Superior temporal gyrus (tissue), 1 donor: Measurements from ENCODE around the gene DIP2C.
"Not testable (repeated sequence)": the region's sequence is repeated elsewhere in the genome, so short reads cannot be mapped to it uniquely, and the experiment has no call there.

Source experiments
- DNase-seq: peaks from one replicate; pipeline ENCODE4 v3.0.0-alpha.2; 2016; ENCODE audit errors: extremely low spot score

Gene DIP2C

GRCh38 chr10:359093-359492, 330.4 kb downstream of the DIP2C start:
- peak; percentile 67 for DNase-seq

- DNase-seq, result no peak
These were observed 332.1 kb downstream of the DIP2C start for GRCh38 chr10:357201-357950.

- DNase-seq, result no peak
These were observed 333.0 kb downstream of the DIP2C start for GRCh38 chr10:356452-356851.

- DNase-seq, result no peak
These were observed 334.4 kb downstream of the DIP2C start for GRCh38 chr10:354901-355617.

- no peak for DNase-seq
These were observed 336.8 kb downstream of the DIP2C start for GRCh38 chr10:352476-353235.

- DNase-seq, result no peak
These were observed 337.6 kb downstream of the DIP2C start for GRCh38 chr10:351770-352334.

GRCh38 chr10:350981-351501, 338.4 kb downstream of the DIP2C start:
- no peak for DNase-seq

GRCh38 chr10:349081-349480, 340.4 kb downstream of the DIP2C start:
- DNase-seq, result no peak

- no peak for DNase-seq
These were observed 341.0 kb downstream of the DIP2C start for GRCh38 chr10:348456-348855.

GRCh38 chr10:347774-348173, 341.7 kb downstream of the DIP2C start:
- DNase-seq, result not testable (repeated sequence)

GRCh38 chr10:347190-347589, 342.3 kb downstream of the DIP2C start:
- not testable (repeated sequence) for DNase-seq

- no peak for DNase-seq
These were observed 344.8 kb downstream of the DIP2C start for GRCh38 chr10:344582-345200.

- no peak for DNase-seq
These were observed 345.9 kb downstream of the DIP2C start for GRCh38 chr10:343231-344220.

- no peak for DNase-seq
These were observed 348.3 kb downstream of the DIP2C start for GRCh38 chr10:341081-341740.

- no peak for DNase-seq
These were observed 348.8 kb downstream of the DIP2C start for GRCh38 chr10:340646-341045.

- no peak for DNase-seq
These were observed 350.5 kb downstream of the DIP2C start for GRCh38 chr10:339038-339391.

GRCh38 chr10:338171-339037, 351.1 kb downstream of the DIP2C start:
- DNase-seq, result peak; percentile 15

- no peak for DNase-seq
These were observed 353.2 kb downstream of the DIP2C start for GRCh38 chr10:336247-336646.
